Measurements from ENCODE around the gene MAT1A. TPM values are rescaled to one million over a fixed set of nuclear protein-coding genes. Genes with fewer than 3 reads are reported as not detected.

MAT1A gene
- total RNA-seq, 6 experiments from 2014 or later = 430 to 1,200 (median 741) TPM

DNA sequence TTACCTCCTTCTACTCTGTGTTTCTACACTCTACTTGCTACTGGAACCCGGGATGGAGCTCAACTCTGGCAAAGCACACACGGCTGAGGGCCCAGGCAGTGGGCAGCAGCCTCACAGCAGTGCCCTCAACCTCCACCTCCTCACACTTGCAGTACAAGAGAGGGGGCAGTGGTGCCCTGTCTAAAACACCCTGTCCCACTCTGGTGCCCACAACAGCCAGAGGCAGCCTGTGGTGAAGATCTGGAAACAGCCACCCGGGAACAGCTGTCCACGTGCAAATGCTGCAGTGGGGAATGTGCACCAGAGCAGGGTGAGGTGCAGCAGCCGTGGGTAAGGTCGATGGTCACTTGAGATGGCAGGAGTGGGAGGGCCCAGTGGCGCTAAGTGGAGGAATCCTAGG is 13.7 kb downstream of the MAT1A start:
- ATAC-seq = no peak
- no peak for TF ChIP-seq POLR2A (IDR thresholded peaks at IDR 0.05)
- TF ChIP-seq, protein P1, sequence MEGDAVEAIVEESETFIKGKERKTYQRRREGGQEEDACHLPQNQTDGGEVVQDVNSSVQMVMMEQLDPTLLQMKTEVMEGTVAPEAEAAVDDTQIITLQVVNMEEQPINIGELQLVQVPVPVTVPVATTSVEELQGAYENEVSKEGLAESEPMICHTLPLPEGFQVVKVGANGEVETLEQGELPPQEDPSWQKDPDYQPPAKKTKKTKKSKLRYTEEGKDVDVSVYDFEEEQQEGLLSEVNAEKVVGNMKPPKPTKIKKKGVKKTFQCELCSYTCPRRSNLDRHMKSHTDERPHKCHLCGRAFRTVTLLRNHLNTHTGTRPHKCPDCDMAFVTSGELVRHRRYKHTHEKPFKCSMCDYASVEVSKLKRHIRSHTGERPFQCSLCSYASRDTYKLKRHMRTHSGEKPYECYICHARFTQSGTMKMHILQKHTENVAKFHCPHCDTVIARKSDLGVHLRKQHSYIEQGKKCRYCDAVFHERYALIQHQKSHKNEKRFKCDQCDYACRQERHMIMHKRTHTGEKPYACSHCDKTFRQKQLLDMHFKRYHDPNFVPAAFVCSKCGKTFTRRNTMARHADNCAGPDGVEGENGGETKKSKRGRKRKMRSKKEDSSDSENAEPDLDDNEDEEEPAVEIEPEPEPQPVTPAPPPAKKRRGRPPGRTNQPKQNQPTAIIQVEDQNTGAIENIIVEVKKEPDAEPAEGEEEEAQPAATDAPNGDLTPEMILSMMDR (IDR thresholded peaks at IDR 0.05) = no peak
- intact Hi-C loops (cut with DNase I) = no loop called here
- peaks cover 0 to 83% (median 27%) of the 10 kb centered on the region in 4 donors for H3K4me1 ChIP-seq
- WGBS (ENCODE audit: insufficient coverage, low coverage, low lambda C conversion rate, missing lambda C conversion rate) = 20% methylated on average over 3 of the region's 7 CpGs
- H3K9me3 ChIP-seq = no peaks in the 10 kb centered on the region
- no peak overlapping the region for H3K4me3 ChIP-seq
- DNase-seq = peak in 2 of 3 donors; percentile 30 to 50
- no peaks in the 10 kb centered on the region for H3K27me3 ChIP-seq
- peak overlapping the region in 1 of 3 donors; percentile 73 for H3K27ac ChIP-seq
- peaks cover 0 to 96% (median 48%) of the 10 kb centered on the region in 4 donors for H3K36me3 ChIP-seq

DNA sequence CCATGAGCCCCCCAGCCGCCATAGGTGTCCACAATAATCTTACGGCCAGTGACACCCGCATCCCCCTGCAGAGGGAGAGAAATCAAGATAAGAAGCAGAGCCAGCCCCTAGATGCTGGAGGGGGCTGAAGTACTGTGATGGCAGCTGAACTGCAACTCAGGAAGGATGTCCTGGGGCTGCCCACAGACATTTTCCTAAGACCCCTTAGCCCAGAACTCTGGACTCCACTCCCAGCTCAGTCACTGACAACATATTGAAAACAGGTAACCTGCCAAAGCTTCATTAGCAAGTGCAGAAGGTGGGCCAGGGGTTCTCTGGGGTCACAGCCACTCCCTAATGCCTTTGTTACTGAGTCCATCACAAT is 14.3 kb downstream of the MAT1A start:
- Histone ChIP-seq H3K9me3 (no peaks in the 10 kb centered on the region), H3K4me3 (no peak overlapping the region), H3K36me3 (peaks cover 0 to 90% (median 45%) of the 10 kb centered on the region in 4 donors), H3K27me3 (no peaks in the 10 kb centered on the region), H3K27ac (peak overlapping the region in 1 of 3 donors; percentile 73), H3K4me1 (peaks cover 0 to 77% (median 24%) of the 10 kb centered on the region in 4 donors)
- WGBS (ENCODE audit: insufficient coverage, low coverage, low lambda C conversion rate, missing lambda C conversion rate) = 80% methylated on average over 1 of the region's 3 CpGs
- intact Hi-C loops (cut with DNase I) = no loop called here
- ATAC-seq (no peak), DNase-seq (peak in 1 of 3 donors; percentile 25)
- no peak for TF ChIP-seq POLR2A (IDR thresholded peaks at IDR 0.05)
- TF ChIP-seq, protein P1 (IDR thresholded peaks at IDR 0.05) = no peak

- Histone ChIP-seq H3K4me3 (no peak overlapping the region), H3K9me3 (no peaks in the 10 kb centered on the region), H3K36me3 (peaks cover 0 to 84% (median 44%) of the 10 kb centered on the region in 4 donors), H3K27ac (peak overlapping the region in 1 of 3 donors; percentile 73), H3K27me3 (no peaks in the 10 kb centered on the region), H3K4me1 (peaks cover 0 to 72% (median 23%) of the 10 kb centered on the region in 4 donors)
- peak in 2 of 3 donors; percentile 20 to 54 for DNase-seq
- WGBS (ENCODE audit: insufficient coverage, low coverage, low lambda C conversion rate, missing lambda C conversion rate) = 53% methylated on average over 3 of the region's 18 CpGs
- TF ChIP-seq, protein P1 (IDR thresholded peaks at IDR 0.05) = no peak
- TF ChIP-seq POLR2A (IDR thresholded peaks at IDR 0.05) = no peak
- ATAC-seq = no peak
- intact Hi-C loops (cut with DNase I) = no loop called here
These were observed 14.9 kb downstream of the MAT1A start for GRCh38 chr10:80274396-80275134.

GRCh38 chr10:80273523-80274170 is 15.8 kb downstream of the MAT1A start:
- WGBS (ENCODE audit: insufficient coverage, low coverage, low lambda C conversion rate, missing lambda C conversion rate) = 62% methylated on average over 10 of the region's 14 CpGs
- peak in 2 of 3 donors; percentile 26 to 50 for DNase-seq
- Histone ChIP-seq H3K9me3 (no peaks in the 10 kb centered on the region), H3K36me3 (peaks cover 0 to 75% (median 41%) of the 10 kb centered on the region in 4 donors), H3K4me1 (peaks cover 0 to 66% (median 19%) of the 10 kb centered on the region in 4 donors), H3K27me3 (no peaks in the 10 kb centered on the region), H3K27ac (peak overlapping the region in 2 of 3 donors; percentile 37 to 73), H3K4me3 (no peak overlapping the region)
- TF ChIP-seq, protein P1 (IDR thresholded peaks at IDR 0.05) = no peak
- no peak for TF ChIP-seq POLR2A (IDR thresholded peaks at IDR 0.05)
- ATAC-seq = peak; percentile 1 to 8 (median 4)
- intact Hi-C loops (cut with DNase I) = no loop called here
